GM21526 (cell line): ENCODE measurements around the gene MRPS33.
"Not testable (repeated sequence)": the region's sequence is repeated elsewhere in the genome, so short reads cannot be mapped to it uniquely, and the experiment has no call there.

ENCODE experiments used
- ATAC-seq: cut with Tn5 transposase; IDR thresholded peaks from one replicate; pipeline ENCODE4 v1.9.1; 2021; ENCODE audit warnings: moderate library complexity; ENCODE audit not compliant: unreplicated experiment, low FRiP score

MRPS33 gene

GRCh38 chr7:140956997-140957396, 57.8 kb downstream of the MRPS33 start:
- ATAC-seq: not testable (repeated sequence)
